ENCODE measurements around the gene CRACR2A. TPM values are rescaled to one million over a fixed set of nuclear protein-coding genes. Genes with fewer than 3 reads are reported as not detected.

Gene CRACR2A
- polyA plus RNA-seq, 1 experiment, result 1.4 TPM

- TF ChIP-seq CTCF (IDR thresholded peaks at IDR 0.05; ENCODE audit: insufficient read depth, low read depth, low read length), result no peak
- no peaks in the 10 kb centered on the region for H3K27me3 ChIP-seq (ENCODE audit: control insufficient read depth, insufficient read depth, low read length)
- no peaks in the 10 kb centered on the region for H3K36me3 ChIP-seq (ENCODE audit: control insufficient read depth, insufficient read depth, low read length)
- ChIA-PET POLR2A (interaction anchor here (0.6 kb wide), 1 partner anchor 17 kb away, joined by 4 read pairs; no protein-coding TSS in a partner anchor), CTCF (interaction anchor here (1.1 to 1.4 kb wide), 2 partner anchors 14 to 155 kb away, joined by 3 to 4 read pairs; no protein-coding TSS in a partner anchor)
- no peak for DNase-seq (ENCODE audit: low read depth)
- no peak overlapping the region for H3K4me3 ChIP-seq (ENCODE audit: low read depth, low read length)
Observed at GRCh38 chr12:3622021-3622821, 130.7 kb downstream of the CRACR2A start.

GRCh38 chr12:3620856-3621255, 132.1 kb downstream of the CRACR2A start:
- ChIA-PET POLR2A (no interaction called here), CTCF (interaction anchor here (1.4 kb wide), 1 partner anchor 13 kb away, joined by 4 read pairs; no protein-coding TSS in a partner anchor)
- H3K27me3 ChIP-seq (ENCODE audit: control insufficient read depth, insufficient read depth, low read length), result no peaks in the 10 kb centered on the region
- no peak overlapping the region for H3K4me3 ChIP-seq (ENCODE audit: low read depth, low read length)
- no peaks in the 10 kb centered on the region for H3K36me3 ChIP-seq (ENCODE audit: control insufficient read depth, insufficient read depth, low read length)
- no peak for TF ChIP-seq CTCF (IDR thresholded peaks at IDR 0.05; ENCODE audit: insufficient read depth, low read depth, low read length)
- no peak for DNase-seq (ENCODE audit: low read depth)

GRCh38 chr12:3617565-3617964, 135.3 kb downstream of the CRACR2A start:
- no peaks in the 10 kb centered on the region for H3K27me3 ChIP-seq (ENCODE audit: control insufficient read depth, insufficient read depth, low read length)
- no peak overlapping the region for H3K4me3 ChIP-seq (ENCODE audit: low read depth, low read length)
- no peak for DNase-seq (ENCODE audit: low read depth)
- POLR2A ChIA-PET, result no interaction called here
- CTCF ChIA-PET, result interaction anchor here (0.8 kb wide), 1 partner anchor 9 kb away, joined by 4 read pairs; no protein-coding TSS in a partner anchor
- no peaks in the 10 kb centered on the region for H3K36me3 ChIP-seq (ENCODE audit: control insufficient read depth, insufficient read depth, low read length)
- no peak for TF ChIP-seq CTCF (IDR thresholded peaks at IDR 0.05; ENCODE audit: insufficient read depth, low read depth, low read length)

- Histone ChIP-seq H3K27me3 (ENCODE audit: control insufficient read depth, insufficient read depth, low read length) (no peaks in the 10 kb centered on the region; the same call in 1 of the 2 replicates), H3K36me3 (ENCODE audit: control insufficient read depth, insufficient read depth, low read length) (no peaks in the 10 kb centered on the region), H3K4me3 (ENCODE audit: low read depth, low read length) (no peak overlapping the region)
- TF ChIP-seq CTCF (IDR thresholded peaks at IDR 0.05; ENCODE audit: insufficient read depth, low read depth, low read length), result no peak
- CTCF ChIA-PET, result no interaction called here
- POLR2A ChIA-PET, result no interaction called here
- DNase-seq (ENCODE audit: low read depth), result no peak
Observed at GRCh38 chr12:3615862-3616261, 137.0 kb downstream of the CRACR2A start.

GRCh38 chr12:3614806-3615466, 138.0 kb downstream of the CRACR2A start:
- ChIA-PET CTCF (no interaction called here), POLR2A (no interaction called here)
- DNase-seq (ENCODE audit: low read depth), result no peak

More at GRCh38 chr12:3614806-3615466, 138.0 kb downstream of the CRACR2A start:
- H3K4me3 ChIP-seq (ENCODE audit: low read depth, low read length), result no peak overlapping the region
- no peaks in the 10 kb centered on the region; the same call in 1 of the 2 replicates for H3K27me3 ChIP-seq (ENCODE audit: control insufficient read depth, insufficient read depth, low read length)
- TF ChIP-seq CTCF (IDR thresholded peaks at IDR 0.05; ENCODE audit: insufficient read depth, low read depth, low read length), result no peak
- no peaks in the 10 kb centered on the region for H3K36me3 ChIP-seq (ENCODE audit: control insufficient read depth, insufficient read depth, low read length)

Data from BJ (cell line).